Hypothalamus (tissue), 51 donors: ENCODE measurements around the gene SERPINB1.
"Not testable (repeated sequence)": the region's sequence is repeated elsewhere in the genome, so short reads cannot be mapped to it uniquely, and the experiment has no call there.

ENCODE experiments used
- DNase-seq, 51 donors: peaks; one replicate each; lab custom pipeline; 2025; lab: John Stamatoyannopoulos, UW

The SERPINB1 gene

DNA sequence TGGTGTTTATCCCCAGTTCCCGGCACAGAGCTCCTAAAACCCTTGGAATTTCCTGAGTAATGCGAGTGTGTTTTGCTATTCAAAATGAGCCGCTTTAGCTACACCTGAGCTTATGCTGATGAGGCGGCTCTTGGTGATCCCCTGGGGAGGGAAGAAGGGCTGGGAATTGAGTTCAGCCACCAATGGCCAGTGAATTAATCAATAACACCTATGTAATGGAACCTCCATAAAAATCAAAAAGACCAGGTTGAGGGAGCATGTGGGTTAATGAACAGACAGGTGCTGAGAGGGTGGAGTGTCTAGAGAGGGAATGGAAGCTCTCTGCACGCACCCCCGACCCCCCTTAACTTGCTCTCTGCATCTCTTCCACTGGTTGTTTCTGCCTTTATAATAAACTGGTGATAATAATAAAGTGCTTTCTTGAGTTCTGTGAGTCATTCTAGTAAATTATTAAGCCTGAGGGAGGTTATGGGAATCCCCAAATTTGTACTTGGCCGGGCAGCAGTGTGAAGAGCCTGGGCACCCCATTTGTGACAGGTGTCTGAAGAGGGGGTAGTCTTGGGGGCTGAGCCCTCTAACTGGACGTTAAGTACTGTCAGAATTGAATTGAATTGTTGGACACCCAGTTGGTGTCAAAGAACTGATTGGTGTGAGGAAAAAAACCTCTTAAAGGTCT, 24.6 kb upstream of the SERPINB1 start:
- no peak for DNase-seq

DNA sequence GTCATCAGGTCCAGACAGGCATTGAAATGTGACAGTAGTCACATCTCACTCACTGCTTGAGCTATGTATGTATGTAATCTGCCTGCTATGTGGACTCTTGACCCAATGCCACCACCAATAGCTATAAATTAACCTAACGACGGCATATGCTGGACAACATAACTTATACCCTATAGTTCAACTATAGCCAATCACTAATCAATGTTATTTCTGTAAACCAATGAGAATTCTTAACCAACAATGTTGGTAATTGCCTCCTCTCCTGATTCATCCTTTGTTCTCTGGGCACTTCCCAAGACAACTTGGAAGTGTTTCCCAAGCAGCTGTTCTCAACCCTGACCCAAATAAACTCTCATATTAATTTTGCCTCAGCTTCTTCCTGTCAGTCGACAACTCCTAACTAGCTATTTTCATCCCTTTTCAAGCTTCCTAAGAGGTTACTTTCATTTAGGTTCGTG, 24.1 kb upstream of the SERPINB1 start:
- DNase-seq: no peak

DNA sequence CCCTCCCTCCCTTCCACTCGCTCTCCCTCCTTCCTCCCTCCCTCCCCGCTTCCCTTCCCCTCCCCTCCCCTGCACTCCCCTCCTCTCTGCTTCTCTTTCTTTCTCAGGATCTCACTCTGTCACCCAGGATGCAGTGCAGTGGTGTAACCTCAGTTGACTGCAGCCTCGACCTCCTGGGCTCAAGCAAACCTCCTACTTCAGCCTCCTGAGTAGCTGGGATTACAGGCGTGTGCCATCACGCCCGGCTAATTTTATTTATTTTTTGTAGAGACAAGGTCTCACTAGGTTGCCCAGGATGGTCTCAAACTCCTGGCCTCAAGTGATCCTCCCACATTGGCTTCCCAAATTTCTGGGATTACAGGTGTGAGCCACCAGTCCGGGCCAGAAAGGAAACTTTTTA, 23.6 kb upstream of the SERPINB1 start:
- no peak for DNase-seq

DNA sequence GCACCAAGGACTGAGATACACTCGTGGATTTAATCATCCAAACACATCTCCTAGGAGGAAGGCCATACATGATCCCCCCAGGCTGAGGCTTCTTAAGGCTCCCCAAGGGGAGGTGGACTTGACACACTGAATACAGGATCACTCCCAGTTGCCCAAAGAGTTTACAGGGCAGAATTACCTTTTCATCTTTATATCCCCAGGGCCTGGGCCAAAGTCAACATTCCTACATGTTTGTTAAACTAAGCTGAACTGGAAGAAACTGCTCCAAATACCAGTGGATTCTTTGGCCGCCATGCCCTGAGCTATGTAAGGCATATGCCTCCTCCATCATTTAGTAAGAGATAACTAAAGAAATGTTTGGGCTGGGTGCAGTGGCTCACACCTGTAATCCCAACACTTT, 22.2 kb upstream of the SERPINB1 start:
- no peak for DNase-seq

DNA sequence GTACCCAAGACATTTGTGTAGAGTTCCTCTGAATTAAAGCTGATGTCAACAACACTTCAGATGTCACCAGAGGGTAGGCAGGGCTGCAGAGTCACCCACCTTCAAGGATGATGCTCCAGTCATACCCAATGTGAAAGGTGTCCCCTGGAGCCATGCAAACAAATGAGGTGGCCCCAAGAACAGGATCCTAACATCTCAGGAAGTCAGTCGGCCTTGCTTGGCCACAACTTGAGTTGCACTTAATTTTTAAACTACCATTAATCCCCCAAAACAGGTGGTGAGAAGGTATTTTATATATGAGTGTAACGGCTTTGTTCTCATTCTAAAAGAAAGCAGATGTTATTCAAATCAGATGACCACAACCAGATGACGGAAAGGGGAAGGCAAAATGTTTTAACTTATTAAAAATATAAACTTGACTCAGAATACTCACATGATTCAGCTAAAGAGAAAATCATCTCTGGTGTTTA, 21.1 kb upstream of the SERPINB1 start:
- DNase-seq: no peak

DNA sequence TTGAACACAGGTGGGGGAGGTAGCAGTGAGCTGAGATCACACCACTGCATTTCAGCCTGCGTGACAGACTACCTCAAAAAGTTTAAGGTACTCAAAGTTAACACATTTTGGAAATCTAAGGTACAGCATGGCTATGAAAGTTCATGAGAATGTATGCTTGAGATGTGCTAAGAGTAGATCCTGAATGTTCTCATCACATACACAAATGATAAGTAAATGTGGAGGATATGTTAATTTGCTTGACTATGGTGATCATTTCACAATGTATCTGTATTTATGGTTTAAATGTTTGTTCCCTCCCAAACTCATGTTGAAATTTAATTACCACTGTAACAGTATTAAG, 20.1 kb upstream of the SERPINB1 start:
- DNase-seq: no peak

DNA sequence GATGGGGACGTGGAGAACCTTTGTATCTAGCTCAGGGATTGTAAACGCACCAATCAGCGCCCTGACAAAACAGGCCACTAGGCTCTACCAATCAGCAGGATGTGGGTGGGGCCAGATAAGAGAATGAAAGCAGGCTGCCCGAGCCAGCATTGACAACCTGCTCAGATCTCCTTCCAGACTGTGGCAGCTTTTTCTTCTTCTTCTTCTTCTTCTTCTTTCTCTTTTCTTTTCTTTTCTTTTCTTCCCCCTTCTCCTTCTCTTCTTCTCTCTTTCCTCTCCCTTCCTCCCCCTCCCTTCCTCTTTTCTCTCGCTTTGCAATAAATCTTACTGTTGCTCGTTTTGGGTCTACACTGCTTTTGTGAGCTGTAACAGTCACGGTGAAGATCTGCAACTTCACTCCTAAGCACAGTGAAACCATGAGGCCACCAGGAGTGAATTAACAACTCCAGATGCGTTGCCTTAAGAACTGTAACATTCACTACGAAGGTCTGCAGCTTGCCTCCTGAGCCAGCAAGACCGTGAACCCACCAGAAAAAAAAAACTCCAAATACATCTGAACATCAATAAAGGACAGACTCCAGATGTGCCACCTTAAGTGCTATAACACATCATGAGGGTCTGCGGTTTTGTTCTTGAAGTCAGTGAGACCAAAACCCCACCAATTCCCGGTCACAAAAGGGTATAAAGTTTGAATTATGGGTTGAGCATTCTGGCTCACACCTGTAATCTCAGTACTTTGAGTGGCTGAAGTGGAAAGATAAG, 19.6 kb upstream of the SERPINB1 start:
- DNase-seq: no peak

DNA sequence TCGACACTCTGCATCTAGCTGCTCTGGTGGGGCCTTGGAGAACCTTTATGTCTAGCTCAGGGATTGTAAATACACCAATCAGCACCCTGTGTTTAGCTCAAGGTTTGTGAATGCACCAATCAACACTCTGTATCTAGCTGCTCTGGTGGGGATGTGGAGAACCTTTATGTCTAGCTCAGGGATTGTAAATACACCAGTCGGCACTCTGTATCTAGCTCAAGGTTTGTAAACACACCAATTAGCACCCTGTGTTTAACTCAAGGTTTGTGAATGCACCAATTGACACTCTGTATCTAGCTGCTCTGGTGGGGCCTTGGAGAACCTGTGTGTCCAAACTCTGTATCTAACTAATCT, 19.0 kb upstream of the SERPINB1 start:
- DNase-seq: not testable (repeated sequence)

DNA sequence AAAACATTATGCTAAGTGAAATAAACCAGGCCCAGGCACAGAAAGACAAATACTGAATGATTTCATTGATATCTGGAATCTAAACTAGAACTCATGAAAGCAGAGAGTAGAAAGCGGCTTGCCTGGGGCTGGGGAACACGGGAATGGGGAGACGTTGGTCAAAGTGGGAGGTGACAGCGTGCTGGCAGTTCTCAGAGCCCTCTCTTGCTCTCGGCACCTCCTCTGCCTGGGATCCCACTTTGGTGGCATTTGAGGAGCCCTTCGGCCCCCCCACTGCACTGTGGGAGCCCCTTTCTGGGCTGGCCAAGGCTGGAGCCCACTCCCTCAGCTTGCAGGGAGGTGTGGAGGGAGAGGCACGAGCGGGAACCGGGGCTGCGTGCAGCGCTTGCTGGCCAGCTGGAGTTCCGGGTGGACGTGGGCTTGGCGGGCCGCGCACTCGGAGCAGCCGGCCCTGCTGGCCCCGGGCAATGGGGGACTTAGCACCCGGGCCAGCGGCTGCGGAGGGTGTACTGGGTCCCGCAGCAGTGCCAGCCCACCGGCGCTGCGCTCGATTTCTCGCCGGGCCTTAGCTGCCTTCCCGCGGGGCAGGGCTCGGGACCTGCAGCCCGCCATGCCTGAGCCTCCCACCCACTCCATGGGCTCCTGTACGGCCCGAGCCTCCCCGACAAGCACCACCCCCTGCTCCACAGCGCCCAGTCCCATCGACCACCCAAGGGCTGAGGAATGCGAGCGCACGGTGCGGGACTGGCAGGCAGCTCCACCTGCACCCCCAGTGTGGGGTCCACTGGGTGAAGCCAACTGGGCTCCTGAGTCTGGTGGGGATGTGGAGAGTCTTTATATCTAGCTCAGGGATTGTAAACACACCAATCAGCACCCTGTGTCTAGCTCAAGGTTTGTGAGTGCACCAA, 18.4 kb upstream of the SERPINB1 start:
- DNase-seq: not testable (repeated sequence)

DNA sequence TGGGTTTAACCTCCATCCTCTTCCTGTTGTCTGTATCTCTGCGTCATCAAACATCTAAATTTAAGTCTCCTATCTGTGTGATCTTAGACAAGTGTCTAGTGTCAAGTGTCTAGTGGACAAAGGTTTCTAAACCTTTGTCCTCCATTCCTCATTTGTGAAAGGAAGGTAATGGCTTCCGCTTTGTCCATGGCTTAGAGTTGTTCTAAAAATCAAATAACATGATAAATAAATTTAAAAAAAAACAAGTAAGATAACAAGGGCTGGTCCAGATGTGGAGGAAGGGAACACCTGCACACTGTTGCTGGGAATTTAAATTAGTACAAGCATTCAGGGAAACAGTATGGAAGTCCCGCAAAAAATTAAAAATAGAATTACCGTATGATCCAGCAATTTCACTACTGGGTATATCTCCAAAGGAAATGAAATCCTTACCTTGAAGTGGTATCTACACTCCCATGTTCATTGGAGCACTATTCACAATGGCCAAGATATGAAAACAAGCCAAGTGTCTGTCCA, 17.6 kb upstream of the SERPINB1 start:
- DNase-seq: no peak

DNA sequence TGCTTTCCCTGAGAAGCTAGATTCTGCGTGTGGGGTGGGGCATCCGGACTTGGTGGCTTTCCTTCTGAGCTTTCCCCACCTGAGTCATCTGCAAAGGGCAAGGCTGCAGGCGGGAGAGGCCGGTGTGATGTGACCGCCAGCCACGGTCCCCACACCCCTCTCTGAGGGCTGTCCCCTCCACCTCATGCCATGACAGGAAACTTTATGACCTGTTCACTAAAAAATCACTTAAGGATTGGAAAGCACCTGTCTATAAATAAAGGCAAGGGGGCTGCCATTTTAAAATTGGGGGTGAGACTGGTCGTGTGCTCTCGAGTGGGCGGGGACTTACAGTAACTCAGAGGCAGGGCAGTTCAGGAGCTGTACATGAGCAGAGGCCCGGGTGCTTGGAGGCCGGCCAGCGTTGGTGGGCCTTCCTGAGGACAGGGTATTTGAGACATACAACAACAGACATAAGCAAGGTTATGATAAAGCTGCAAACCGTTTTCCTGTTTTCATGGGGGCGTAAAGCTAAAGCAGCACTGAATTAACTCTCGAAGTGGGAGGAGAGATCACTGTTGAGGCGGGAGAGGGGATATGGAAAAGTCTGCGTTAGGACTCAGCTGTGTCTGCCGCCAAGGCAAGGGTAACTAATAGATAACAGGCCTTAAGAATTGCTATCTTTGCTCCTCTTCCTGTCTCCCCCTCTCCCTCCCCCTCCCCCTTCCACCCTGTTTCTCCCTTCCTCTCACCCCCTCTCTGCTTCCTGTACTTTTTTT, 16.1 kb upstream of the SERPINB1 start:
- peak in 3 of 51 donors; percentile 7 to 18 (median 7) for DNase-seq

DNA sequence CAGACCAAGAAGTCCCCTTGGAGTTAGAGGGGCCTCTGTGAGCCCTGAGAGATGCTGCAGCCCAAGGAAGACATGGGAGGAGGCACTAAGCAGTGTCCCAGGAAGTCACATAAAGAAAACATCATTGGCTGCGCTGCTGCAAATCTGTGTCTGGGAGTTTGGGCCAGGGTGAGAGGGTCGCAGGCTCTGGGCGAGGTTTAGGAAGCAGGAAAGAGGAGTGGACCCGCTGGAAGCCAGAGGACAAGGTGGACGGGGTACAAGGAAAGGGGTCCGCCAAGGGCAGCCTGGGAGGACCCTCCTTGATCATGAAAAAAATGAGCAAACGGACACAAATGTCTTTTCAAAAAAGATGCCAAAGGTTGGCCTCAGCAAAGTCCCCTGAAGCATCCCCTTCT, 15.5 kb upstream of the SERPINB1 start:
- no peak for DNase-seq

DNA sequence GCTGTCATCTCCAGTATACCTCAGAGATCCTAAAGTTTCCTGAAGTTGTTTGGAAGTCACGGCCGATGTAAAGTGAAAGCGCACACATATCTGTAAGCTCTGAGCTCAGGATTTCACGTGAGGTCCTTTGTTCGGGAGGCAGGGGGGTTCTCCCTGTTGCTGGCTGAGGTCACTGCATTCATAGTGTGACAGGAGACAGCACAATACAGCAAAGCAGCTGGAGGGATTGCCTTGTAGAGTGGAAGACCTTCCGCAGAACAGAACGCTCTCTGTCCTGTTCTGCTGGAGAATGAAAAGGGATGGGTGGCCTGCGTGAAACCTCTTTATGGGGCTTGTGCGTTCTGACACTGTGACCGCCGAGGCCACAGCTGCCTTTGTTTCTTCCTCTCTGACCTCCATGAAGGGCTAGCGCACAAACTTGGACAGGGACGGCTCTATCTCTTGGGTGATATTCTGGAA, 13.4 kb upstream of the SERPINB1 start:
- peak in 9 of 51 donors; percentile 15 to 53 (median 34) for DNase-seq

DNA sequence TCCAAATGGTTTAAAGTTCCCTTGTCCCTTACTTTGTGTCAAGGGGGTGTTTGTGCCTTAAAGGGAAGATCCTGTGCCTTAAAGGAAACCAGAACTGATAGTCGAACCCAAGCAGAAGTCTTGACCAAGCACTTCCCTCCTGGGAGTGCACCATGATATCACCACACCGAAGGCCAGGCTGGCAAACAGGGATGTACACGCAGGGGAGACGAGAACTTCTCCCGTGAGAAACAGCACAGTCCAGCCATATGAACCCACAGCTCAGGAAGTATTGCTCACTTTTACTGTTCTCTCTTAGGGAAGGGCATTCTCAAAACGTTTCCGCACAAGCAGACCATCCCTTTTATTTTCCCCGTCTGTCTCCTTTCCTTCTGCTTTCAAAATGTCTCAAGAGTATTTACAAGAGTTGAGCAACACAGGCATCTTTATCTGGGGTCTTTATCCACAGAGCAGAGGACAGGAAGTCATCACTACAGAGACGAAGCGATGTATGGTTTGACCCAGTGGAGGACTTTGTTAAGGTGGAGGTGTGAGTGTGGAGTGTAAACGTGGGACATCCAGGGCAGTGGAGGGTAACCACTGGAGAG, 12.8 kb upstream of the SERPINB1 start:
- peak in 14 of 51 donors; percentile 4 to 55 (median 25) for DNase-seq

DNA sequence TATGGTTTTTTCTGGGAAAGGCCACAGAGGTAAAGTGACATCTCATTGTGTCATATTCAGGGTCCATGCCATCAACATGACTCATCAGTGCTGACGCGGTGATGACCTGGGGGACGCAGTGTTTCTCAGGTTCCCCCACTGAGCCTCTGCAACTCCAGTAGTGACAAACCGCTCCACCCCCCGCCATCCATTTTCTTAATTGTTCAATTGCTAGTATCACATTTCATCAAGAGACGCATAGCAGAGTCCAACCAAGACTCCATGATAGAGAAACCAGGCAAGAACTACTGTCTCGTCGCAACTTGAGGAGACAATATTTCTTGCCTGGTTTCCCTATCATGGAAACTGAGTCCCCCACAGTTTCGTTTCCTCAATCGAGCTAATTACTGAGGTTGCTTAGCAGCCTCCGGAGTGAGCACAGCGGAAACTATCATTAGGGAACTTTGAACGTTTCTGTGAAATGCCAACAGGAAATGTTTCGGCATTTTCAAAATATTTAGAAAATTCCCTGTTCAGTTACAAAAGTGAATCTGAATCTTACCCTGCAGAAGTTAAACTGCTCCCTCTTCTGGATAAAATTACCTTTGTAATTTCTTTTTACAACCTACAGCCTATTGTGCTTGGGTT, 12.2 kb upstream of the SERPINB1 start:
- DNase-seq: peak in 2 of 51 donors; percentile 37 to 54

DNA sequence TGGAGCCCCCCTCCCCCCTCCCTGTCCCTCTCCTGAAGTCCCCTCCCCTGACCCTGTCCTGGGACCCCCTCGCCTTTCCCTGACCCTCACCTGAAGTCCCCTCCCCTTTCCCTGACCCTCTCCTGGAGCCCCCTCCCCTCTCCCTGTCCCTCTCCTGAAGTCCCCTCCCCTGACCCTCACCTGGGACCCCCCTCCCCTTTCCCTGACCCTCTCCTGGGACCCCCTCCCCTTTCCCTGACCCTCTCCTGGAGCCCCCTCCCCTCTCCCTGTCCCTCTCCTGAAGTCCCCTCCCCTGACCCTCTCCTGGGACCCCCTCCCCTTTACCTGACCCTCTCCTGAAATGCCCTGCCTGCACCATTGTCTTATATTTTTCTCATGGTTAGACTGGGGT, 11.7 kb upstream of the SERPINB1 start:
- DNase-seq: not testable (repeated sequence)

DNA sequence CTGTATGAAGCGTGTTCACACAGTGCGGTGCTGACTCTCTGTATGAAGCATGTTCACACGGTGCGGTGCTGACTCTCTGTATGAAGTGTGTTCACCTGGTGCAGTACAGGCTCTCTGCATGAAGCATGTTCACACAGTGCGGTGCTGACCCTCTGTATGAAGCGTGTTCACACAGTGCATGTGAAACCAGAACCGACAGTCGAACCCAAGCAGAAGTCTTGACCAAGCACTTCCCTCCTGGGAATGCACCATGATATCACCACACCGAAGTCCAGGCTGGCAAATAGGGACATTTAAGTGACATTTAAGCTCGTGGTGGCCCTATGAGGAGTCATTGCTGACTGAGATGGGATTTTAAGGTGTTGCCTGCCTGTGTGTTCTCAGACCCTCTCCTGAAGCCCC, 11.3 kb upstream of the SERPINB1 start:
- DNase-seq: no peak

DNA sequence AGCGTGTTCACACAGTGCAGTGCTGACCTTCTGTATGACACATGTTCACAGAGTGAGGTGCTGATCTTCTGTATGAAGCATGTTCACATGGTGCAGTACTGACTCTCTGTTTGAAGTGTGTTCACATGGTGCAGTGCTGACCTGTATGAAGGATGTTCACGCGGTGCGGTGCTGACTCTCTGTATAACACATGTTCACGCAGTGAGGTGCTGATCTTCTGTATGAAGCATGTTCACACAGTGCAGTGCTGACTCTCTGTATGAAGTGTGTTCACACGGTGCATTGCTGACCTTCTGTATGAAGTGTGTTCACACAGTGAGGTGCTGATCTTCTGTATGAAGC, 10.8 kb upstream of the SERPINB1 start:
- no peak for DNase-seq

DNA sequence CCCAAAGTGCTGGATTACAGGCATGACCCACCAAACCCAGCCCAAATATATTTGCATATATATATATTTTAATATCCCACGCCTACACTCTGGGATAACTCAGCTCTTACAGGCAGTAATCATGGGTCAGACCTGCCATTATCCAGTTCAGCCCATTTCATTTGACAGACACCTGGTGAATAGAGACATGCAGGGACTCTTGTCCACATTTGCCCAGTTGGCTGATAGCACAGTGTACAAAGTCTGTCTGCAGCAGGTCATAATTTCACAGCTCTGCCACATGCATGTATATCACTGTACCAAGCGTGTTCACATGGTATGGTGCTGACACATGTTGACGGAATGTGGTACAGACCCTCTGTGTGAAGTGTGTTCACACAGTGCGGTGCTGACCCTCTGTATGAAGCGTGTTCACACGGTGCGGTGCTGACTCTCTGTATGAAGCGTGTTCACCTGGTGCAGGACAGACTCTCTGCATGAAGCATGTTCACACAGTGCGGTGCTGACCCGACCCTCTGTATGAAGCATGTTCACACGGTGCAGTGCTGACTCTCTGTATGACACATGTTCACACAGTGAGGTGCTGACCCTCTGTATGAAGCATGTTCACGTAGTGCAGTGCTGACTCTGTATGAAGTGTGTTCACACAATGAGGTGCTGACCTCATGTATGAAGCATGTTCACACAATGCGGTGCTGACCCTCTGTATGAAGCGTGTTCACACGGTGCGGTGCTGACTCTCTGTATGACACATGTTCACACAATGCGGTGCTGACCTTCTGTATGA, 10.3 kb upstream of the SERPINB1 start:
- DNase-seq: no peak
